Body of pancreas (tissue), 4 donors: Measurements from ENCODE around the gene G3BP2. TPM values are rescaled to one million over a fixed set of nuclear protein-coding genes. Genes with fewer than 3 reads are reported as not detected.
"Not testable (repeated sequence)": the region's sequence is repeated elsewhere in the genome, so short reads cannot be mapped to it uniquely, and the experiment has no call there.

Experiments
- ATAC-seq: fragments of 150-250 bp; one replicate; pipeline ENCODE4 v1.9.1; 2016
- DNase-seq, 4 donors: peaks; one replicate each; pipeline ENCODE4 v3.0.0-alpha.2; 2019
- H3K27ac ChIP-seq, 4 donors: fragments of 200-600 bp; sonication (generic); 1 replicate in 3 of 4; 2 replicates in 1 of 4; pipeline versions ENCODE4 v1.5.1 to v1.6.1; 2016 to 2019; ENCODE audit warnings: mild to moderate bottlenecking in 1 of 4, mixed read lengths in 1 of 4, moderate library complexity in 1 of 4
- H3K27me3 ChIP-seq, 2 donors: fragments of 200-600 bp; sonication (generic); one replicate each; pipeline ENCODE4 v1.6.0; 2016; ENCODE audit warnings: mild to moderate bottlenecking in 1 of 2
- H3K36me3 ChIP-seq, 2 donors: fragments of 200-600 bp; sonication (generic); replicated peaks in 1 of 2; 2 replicates each; pipeline ENCODE4 v1.5.1; 2016; ENCODE audit warnings: low read depth in 2 of 2; ENCODE audit not compliant: insufficient read depth in 1 of 2
- H3K4me1 ChIP-seq: fragments of 200-600 bp; sonication (generic); one replicate; pipeline ENCODE4 v1.6.0; 2016
- H3K4me3 ChIP-seq, 2 donors: fragments of 200-600 bp; sonication (generic); 1 replicate in 1 of 2; 2 replicates in 1 of 2; pipeline ENCODE4 v1.5.1; 2016 to 2019
- H3K9me3 ChIP-seq, 3 donors: fragments of 200-600 bp; sonication (generic); 1 replicate in 2 of 3; 2 replicates in 1 of 3; pipeline ENCODE4 v1.5.1; 2016
- POLR2A ChIP-seq, 3 donors: fragments of 450-650 bp; IDR thresholded peaks; one replicate each; pipeline ENCODE4 v1.6.1; 2016; ENCODE audit warnings: antibody characterized with exemption in 3 of 3, mild to moderate bottlenecking in 2 of 3
- WGBS, 2 donors: methylation state at CpG; one replicate each; pipeline ENCODE4 v1.1.5; 2017; 5-methylcytosine and 5-hydroxymethylcytosine counted together
- intact Hi-C: fragments of 100-400 bp; cut with DNase I; formaldehyde crosslinking; loops from one replicate; pipeline ENCODE4 v1.15.1; 2023
- total RNA-seq, 2 donors: library from RNA; depleted of rRNA; stranded (reverse); fragments of >200 nt; gene quantifications; one replicate each; pipeline ENCODE4 v1.1.0, GENCODE V29; 2016
- TF ChIP-seq, protein P1 (sequence below), 7 experiments: fragments of 450-650 bp in 4 of 7; fragments of 200-600 bp in 3 of 7; sonication (generic) in 3 of 7; IDR thresholded peaks; one replicate each; pipeline ENCODE4 v1.5.1; 2016 to 2019; ENCODE audit warnings: antibody characterized with exemption in 7 of 7

Gene G3BP2
- total RNA-seq, 2 donors from 2014 or later = 29.7 to 65.6 TPM

GRCh38 chr4:75698162-75698962 lies 25.2 kb upstream of the G3BP2 start:
- Histone ChIP-seq H3K27ac (no peak overlapping the region), H3K36me3 (no peaks in the 10 kb centered on the region), H3K4me1 (no peaks in the 10 kb centered on the region), H3K4me3 (no peak overlapping the region), H3K9me3 (no peaks in the 10 kb centered on the region), H3K27me3 (no peaks in the 10 kb centered on the region)
- WGBS, 2 donors = 68 to 79% methylated on average over 6 of the region's 6 CpGs
- intact Hi-C loops = no loop called here
- TF ChIP-seq, protein P1, sequence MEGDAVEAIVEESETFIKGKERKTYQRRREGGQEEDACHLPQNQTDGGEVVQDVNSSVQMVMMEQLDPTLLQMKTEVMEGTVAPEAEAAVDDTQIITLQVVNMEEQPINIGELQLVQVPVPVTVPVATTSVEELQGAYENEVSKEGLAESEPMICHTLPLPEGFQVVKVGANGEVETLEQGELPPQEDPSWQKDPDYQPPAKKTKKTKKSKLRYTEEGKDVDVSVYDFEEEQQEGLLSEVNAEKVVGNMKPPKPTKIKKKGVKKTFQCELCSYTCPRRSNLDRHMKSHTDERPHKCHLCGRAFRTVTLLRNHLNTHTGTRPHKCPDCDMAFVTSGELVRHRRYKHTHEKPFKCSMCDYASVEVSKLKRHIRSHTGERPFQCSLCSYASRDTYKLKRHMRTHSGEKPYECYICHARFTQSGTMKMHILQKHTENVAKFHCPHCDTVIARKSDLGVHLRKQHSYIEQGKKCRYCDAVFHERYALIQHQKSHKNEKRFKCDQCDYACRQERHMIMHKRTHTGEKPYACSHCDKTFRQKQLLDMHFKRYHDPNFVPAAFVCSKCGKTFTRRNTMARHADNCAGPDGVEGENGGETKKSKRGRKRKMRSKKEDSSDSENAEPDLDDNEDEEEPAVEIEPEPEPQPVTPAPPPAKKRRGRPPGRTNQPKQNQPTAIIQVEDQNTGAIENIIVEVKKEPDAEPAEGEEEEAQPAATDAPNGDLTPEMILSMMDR (IDR thresholded peaks at IDR 0.05) = no peak
- no peak for TF ChIP-seq POLR2A (IDR thresholded peaks at IDR 0.05)
- no peak for ATAC-seq
- DNase-seq = no peak

GRCh38 chr4:75696581-75696980 lies 23.4 kb upstream of the G3BP2 start:
- TF ChIP-seq, protein P1 (IDR thresholded peaks at IDR 0.05) = no peak
- no peak for TF ChIP-seq POLR2A (IDR thresholded peaks at IDR 0.05)
- no peak for ATAC-seq
- H3K36me3 ChIP-seq = no peaks in the 10 kb centered on the region
- WGBS, 2 donors = 75 to 95% methylated on average over 3 of the region's 3 CpGs
- no peaks in the 10 kb centered on the region for H3K4me1 ChIP-seq
- H3K4me3 ChIP-seq = no peak overlapping the region
- H3K27me3 ChIP-seq = no peaks in the 10 kb centered on the region
- no peak overlapping the region for H3K27ac ChIP-seq
- no peaks in the 10 kb centered on the region for H3K9me3 ChIP-seq
- DNase-seq = no peak
- intact Hi-C loops = no loop called here

- Histone ChIP-seq H3K9me3 (no peaks in the 10 kb centered on the region), H3K27me3 (no peaks in the 10 kb centered on the region), H3K4me1 (no peaks in the 10 kb centered on the region), H3K36me3 (no peaks in the 10 kb centered on the region), H3K4me3 (no peak overlapping the region), H3K27ac (no peak overlapping the region)
- intact Hi-C loops = no loop called here
- DNase-seq (no peak), ATAC-seq (no peak)
- no peak for TF ChIP-seq POLR2A (IDR thresholded peaks at IDR 0.05)
- TF ChIP-seq, protein P1 (IDR thresholded peaks at IDR 0.05) = no peak
- 41 to 56% methylated on average over 3 of the region's 3 CpGs for WGBS, 2 donors
Observed at GRCh38 chr4:75696071-75696470, 22.9 kb upstream of the G3BP2 start.

- DNase-seq, H3K9me3 ChIP-seq, ATAC-seq, H3K27ac ChIP-seq, intact Hi-C loops, H3K4me1 ChIP-seq, H3K36me3 ChIP-seq, H3K27me3 ChIP-seq, H3K4me3 ChIP-seq: not testable (repeated sequence)
- WGBS, 2 donors = 92 to 97% methylated on average over 5 of the region's 5 CpGs
Observed at GRCh38 chr4:75692066-75692465, 18.9 kb upstream of the G3BP2 start.

GRCh38 chr4:75687125-75687524 lies 13.9 kb upstream of the G3BP2 start:
- H3K36me3 ChIP-seq, ATAC-seq, DNase-seq, H3K4me3 ChIP-seq, H3K9me3 ChIP-seq, H3K27ac ChIP-seq, H3K4me1 ChIP-seq, H3K27me3 ChIP-seq, intact Hi-C loops: not testable (repeated sequence)
- 96 to 100% methylated on average over 1 of the region's 1 CpG for WGBS, 2 donors

DNA sequence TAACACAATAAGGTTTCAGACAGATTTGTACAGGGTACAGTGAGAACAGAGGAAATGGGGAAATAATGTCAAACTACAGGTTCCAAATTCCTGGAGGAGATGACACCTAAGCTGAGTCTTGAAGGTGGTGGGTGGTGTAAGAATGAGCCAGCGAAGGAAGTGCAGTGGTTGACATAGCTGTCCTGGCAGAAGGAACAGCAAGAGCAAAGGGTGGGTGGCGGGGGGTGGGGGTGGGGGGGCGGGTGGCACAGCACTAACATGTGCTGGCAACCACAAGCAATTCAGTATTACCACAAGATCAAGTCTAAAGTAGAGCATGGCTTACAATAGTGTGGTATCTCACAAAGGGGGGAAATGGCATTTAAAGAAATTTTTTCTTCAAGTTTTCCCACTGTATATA lies 13.1 kb upstream of the G3BP2 start:
- DNase-seq = no peak
- no peak overlapping the region for H3K27ac ChIP-seq

More for the DNA sequence above, 13.1 kb upstream of the G3BP2 start:
- Histone ChIP-seq H3K4me1 (no peaks in the 10 kb centered on the region), H3K4me3 (no peak overlapping the region), H3K9me3 (no peaks in the 10 kb centered on the region), H3K27me3 (no peaks in the 10 kb centered on the region), H3K36me3 (no peaks in the 10 kb centered on the region)
- TF ChIP-seq, protein P1 (IDR thresholded peaks at IDR 0.05) = no peak
- no peak for TF ChIP-seq POLR2A (IDR thresholded peaks at IDR 0.05)
- WGBS, 2 donors = 76 to 95% methylated on average over 2 to 3 of the region's 3 CpGs
- ATAC-seq = no peak
- intact Hi-C loops = no loop called here
